ENCODE results near the gene HNRNPC. TPM values are rescaled to one million over a fixed set of nuclear protein-coding genes. Genes with fewer than 3 reads are reported as not detected.
A peak's percentile ranks its signal among the peaks of the same experiment; 100 is the strongest.
"Not testable (repeated sequence)": the region's sequence is repeated elsewhere in the genome, so short reads cannot be mapped to it uniquely, and the experiment has no call there.

HNRNPC gene
- total RNA-seq, 1 experiment from 2014 or later = 1,062 TPM

GRCh38 chr14:21256539-21257393 is 12.5 kb downstream of the HNRNPC start:
- Histone ChIP-seq H3K56ac (ENCODE audit: insufficient read length, low read depth, low read length) (no peak overlapping the region), H3K4ac (ENCODE audit: low read depth, low read length) (no peak overlapping the region), H2BK120ac (ENCODE audit: low read depth, low read length, poor library complexity, severe bottlenecking) (no peak overlapping the region), H3K4me2 (ENCODE audit: insufficient read depth, insufficient read length, low read length) (no peak overlapping the region), H4K5ac (ENCODE audit: insufficient read length, low read depth, low read length) (no peak overlapping the region), H3K9me3 (ENCODE audit: control insufficient read depth, low read depth, low read length) (no peaks in the 10 kb centered on the region), H4K8ac (replicated peaks; ENCODE audit: insufficient read length, low read depth, low read length) (no peak overlapping the region), H2BK5ac (ENCODE audit: insufficient read length, low read length) (no peak overlapping the region), H3K9ac (ENCODE audit: extremely low read depth, insufficient read length, low read length) (no peak overlapping the region), H2AK5ac (ENCODE audit: insufficient read length, low read length) (no peak overlapping the region), H2BK12ac (ENCODE audit: insufficient read length, low read depth, low read length) (no peak overlapping the region), H2BK15ac (ENCODE audit: low read depth, low read length) (no peak overlapping the region), H3T11ph (ENCODE audit: low read length) (no peak overlapping the region), H3K4me1 (ENCODE audit: insufficient read depth, low read length) (no peaks in the 10 kb centered on the region; the same call in 1 of the 2 replicates), H4K20me1 (ENCODE audit: control insufficient read depth, insufficient read depth, insufficient read length) (no peaks in the 10 kb centered on the region), H2AFZ (ENCODE audit: low read length) (no peak overlapping the region), H3K79me2 (ENCODE audit: insufficient read depth, low read length) (peaks cover 86% of the 10 kb centered on the region), H3K23ac (ENCODE audit: insufficient read length, low read depth, low read length) (no peak overlapping the region), H3K27ac (ENCODE audit: insufficient read length, low read depth, low read length) (no peak overlapping the region), H3K27me3 (ENCODE audit: insufficient read depth, low read length) (no peaks in the 10 kb centered on the region), H3K14ac (ENCODE audit: insufficient read depth, low read length) (no peak overlapping the region), H3K23me2 (ENCODE audit: insufficient read length, low read depth, low read length, poor library complexity, severe bottlenecking) (peaks cover 3% of the 10 kb centered on the region), H4K91ac (ENCODE audit: insufficient read length, low read depth, low read length) (no peak overlapping the region), H3K79me1 (ENCODE audit: insufficient read depth, low read depth, low read length, poor library complexity, severe bottlenecking) (no peaks in the 10 kb centered on the region), H3K18ac (ENCODE audit: insufficient read length, low read depth, low read length) (no peak overlapping the region), H2BK20ac (ENCODE audit: low read depth, low read length, poor library complexity, severe bottlenecking) (no peak overlapping the region)
- Mint-ChIP-seq H3K27me3 (ENCODE audit: low read depth) (no peaks in the 10 kb centered on the region; the same call in 1 of the 2 replicates), H3K27ac (peak overlapping the region in 2 of 3 experiments; percentile 55 to 79; a peak in 4 of 7 replicates), H3K4me3 (peak overlapping the region; percentile 0 to 46; a peak in 2 of 5 replicates), H3K9me3 (no peaks in the 10 kb centered on the region), H3K36me3 (ENCODE audit: insufficient read depth in 1 of 3, low read depth in 3 of 3) (peaks cover 57 to 92% (median 76%) of the 10 kb centered on the region in 3 experiments), H3K4me1 (peaks cover 33 to 49% of the 10 kb centered on the region in 2 experiments)
- no CpG with 5 or more reads among the region's 10 CpGs for WGBS (ENCODE audit: extremely low coverage, insufficient read length, low lambda C conversion rate)
- no peak for TF ChIP-seq CTCF (conservative IDR thresholded peaks at IDR 0.05)
- DNase-seq = no peak

GRCh38 chr14:21256102-21256447 is 13.2 kb downstream of the HNRNPC start:
- not testable (repeated sequence) for H4K91ac ChIP-seq (ENCODE audit: insufficient read length, low read depth, low read length); H3K23ac ChIP-seq (ENCODE audit: insufficient read length, low read depth, low read length); H4K5ac ChIP-seq (ENCODE audit: insufficient read length, low read depth, low read length); H3K9me3 Mint-ChIP-seq; H2AK5ac ChIP-seq (ENCODE audit: insufficient read length, low read length); H3K27ac ChIP-seq (ENCODE audit: insufficient read length, low read depth, low read length); DNase-seq; H3K14ac ChIP-seq (ENCODE audit: insufficient read depth, low read length); H2AFZ ChIP-seq (ENCODE audit: low read length); H3K9ac ChIP-seq (ENCODE audit: extremely low read depth, insufficient read length, low read length); H4K8ac ChIP-seq (replicated peaks; ENCODE audit: insufficient read length, low read depth, low read length); H3K18ac ChIP-seq (ENCODE audit: insufficient read length, low read depth, low read length); H3K79me1 ChIP-seq (ENCODE audit: insufficient read depth, low read depth, low read length, poor library complexity, severe bottlenecking); H3K23me2 ChIP-seq (ENCODE audit: insufficient read length, low read depth, low read length, poor library complexity, severe bottlenecking); H3K9me3 ChIP-seq (ENCODE audit: control insufficient read depth, low read depth, low read length); H2BK15ac ChIP-seq (ENCODE audit: low read depth, low read length); H4K20me1 ChIP-seq (ENCODE audit: control insufficient read depth, insufficient read depth, insufficient read length); H2BK120ac ChIP-seq (ENCODE audit: low read depth, low read length, poor library complexity, severe bottlenecking); H2BK20ac ChIP-seq (ENCODE audit: low read depth, low read length, poor library complexity, severe bottlenecking); H3K4ac ChIP-seq (ENCODE audit: low read depth, low read length); H3K27me3 ChIP-seq (ENCODE audit: insufficient read depth, low read length); H3T11ph ChIP-seq (ENCODE audit: low read length); H2BK5ac ChIP-seq (ENCODE audit: insufficient read length, low read length); H3K4me2 ChIP-seq (ENCODE audit: insufficient read depth, insufficient read length, low read length); H3K27me3 Mint-ChIP-seq (ENCODE audit: low read depth); H2BK12ac ChIP-seq (ENCODE audit: insufficient read length, low read depth, low read length); H3K56ac ChIP-seq (ENCODE audit: insufficient read length, low read depth, low read length); H3K4me1 ChIP-seq (ENCODE audit: insufficient read depth, low read length)
- Mint-ChIP-seq H3K4me3 (peak overlapping the region in 1 of 2 experiments; percentile 3; a peak in 1 of 5 replicates), H3K36me3 (ENCODE audit: insufficient read depth in 1 of 3, low read depth in 3 of 3) (peaks cover 58 to 93% (median 76%) of the 10 kb centered on the region in 3 experiments), H3K27ac (peak overlapping the region in 2 of 3 experiments; percentile 66 to 95; a peak in 4 of 7 replicates), H3K4me1 (peaks cover 31 to 42% of the 10 kb centered on the region in 2 experiments)
- peaks cover 84% of the 10 kb centered on the region for H3K79me2 ChIP-seq (ENCODE audit: insufficient read depth, low read length)
- WGBS (ENCODE audit: extremely low coverage, insufficient read length, low lambda C conversion rate) = no CpG with 5 or more reads among the region's 8 CpGs

Measured in H9 (cell line).